Measurements from ENCODE around the gene C5orf15.
A peak's percentile ranks its signal among the peaks of the same experiment; 100 is the strongest.
"Not testable (repeated sequence)": the region's sequence is repeated elsewhere in the genome, so short reads cannot be mapped to it uniquely, and the experiment has no call there.

Gene C5orf15

GRCh38 chr5:133993185-133993936, 24.9 kb upstream of the C5orf15 start:
- DNase-seq, result peak; percentile 82

- DNase-seq, result no peak
Measured at GRCh38 chr5:133992429-133993155, 24.2 kb upstream of the C5orf15 start.

- DNase-seq, result no peak
Measured at GRCh38 chr5:133991171-133991910, 22.9 kb upstream of the C5orf15 start.

- no peak for DNase-seq
Measured at GRCh38 chr5:133990396-133990795, 22.0 kb upstream of the C5orf15 start.

- DNase-seq, result no peak
Measured at GRCh38 chr5:133985540-133986180, 17.2 kb upstream of the C5orf15 start.

- DNase-seq, result no peak
Measured at GRCh38 chr5:133983674-133984073, 15.2 kb upstream of the C5orf15 start.

GRCh38 chr5:133981714-133982113, 13.3 kb upstream of the C5orf15 start:
- no peak for DNase-seq

GRCh38 chr5:133980652-133981051, 12.2 kb upstream of the C5orf15 start:
- DNase-seq, result no peak

- DNase-seq, result no peak
Measured at GRCh38 chr5:133978943-133979342, 10.5 kb upstream of the C5orf15 start.

GRCh38 chr5:133977858-133978257, 9.4 kb upstream of the C5orf15 start:
- peak; percentile 62 for DNase-seq

GRCh38 chr5:133977161-133977787, 8.8 kb upstream of the C5orf15 start:
- DNase-seq, result no peak

- not testable (repeated sequence) for DNase-seq
Measured at GRCh38 chr5:133975546-133975945, 7.1 kb upstream of the C5orf15 start.

GRCh38 chr5:133974142-133974541, 5.7 kb upstream of the C5orf15 start:
- no peak for DNase-seq

- DNase-seq, result no peak
Measured at GRCh38 chr5:133970325-133970909, 2.0 kb upstream of the C5orf15 start.

GRCh38 chr5:133969654-133970324, 1.4 kb upstream of the C5orf15 start:
- DNase-seq, result no peak

GRCh38 chr5:133967698-133968203, 674 bp downstream of the C5orf15 start:
- DNase-seq, result peak; percentile 17

- peak; percentile 9 for DNase-seq
Measured at GRCh38 chr5:133967124-133967523, 1.3 kb downstream of the C5orf15 start.

GRCh38 chr5:133966090-133966489, 2.3 kb downstream of the C5orf15 start:
- no peak for DNase-seq

GRCh38 chr5:133963493-133964128, 4.8 kb downstream of the C5orf15 start:
- DNase-seq, result no peak

GRCh38 chr5:133962801-133963476, 5.5 kb downstream of the C5orf15 start:
- DNase-seq, result peak; percentile 77
